H7 (cell line): Measurements from ENCODE around the gene POR. TPM values are rescaled to one million over a fixed set of nuclear protein-coding genes. Genes with fewer than 3 reads are reported as not detected.

Experiments used
- total RNA-seq: library from RNA; depleted of rRNA; stranded (reverse); fragments of >200 nt; shearing (Covaris generic); gene quantifications from 2 replicates; pipeline ENCODE4 v1.2.3, GENCODE V29; 2014; rRNA removed

POR gene
- total RNA-seq, 1 experiment from 2014 or later: 120 TPM

Other genes starting within 250 kb of the POR start
- gene HIP1, start 176.2 kb upstream of the POR start, total RNA-seq: 34.6 and 41.2 TPM in 2 replicates
- gene CCL26, start 142.9 kb upstream of the POR start, total RNA-seq: 2.6 and 2.9 TPM in 2 replicates
- gene CCL24, start 101.3 kb upstream of the POR start, total RNA-seq: not detected in 2 replicates
- gene RHBDD2, start 36.1 kb upstream of the POR start, total RNA-seq: 23.7 and 28.1 TPM in 2 replicates
- 11.0 and 12.8 TPM in 2 replicates for gene TMEM120A, start 79.4 kb downstream of the POR start, total RNA-seq
- gene STYXL1, start 132.8 kb downstream of the POR start, total RNA-seq: 53.1 and 68.6 TPM in 2 replicates
- gene MDH2, start 133.0 kb downstream of the POR start, total RNA-seq: 206 and 246 TPM in 2 replicates